Osteoblast (primary cell): ENCODE measurements around the gene DMD. TPM values are rescaled to one million over a fixed set of nuclear protein-coding genes. Genes with fewer than 3 reads are reported as not detected.

Experiments
- DNase-seq: peaks from one replicate; pipeline ENCODE4 v3.0.0; 2011; ENCODE audit warnings: low spot score, mixed read lengths; ENCODE audit not compliant: insufficient read length; ENCODE audit errors: missing footprints
- H2AFZ ChIP-seq: 2 replicates; pipeline ENCODE4 v1.6.0; 2011; ENCODE audit warnings: mild to moderate bottlenecking, low read length
- H3K27ac ChIP-seq: 2 replicates; pipeline ENCODE4 v1.5.1; 2011; ENCODE audit warnings: mild to moderate bottlenecking, low read depth, low read length, moderate library complexity
- H3K27me3 ChIP-seq: 2 replicates; pipeline ENCODE4 v1.6.0; 2012; ENCODE audit warnings: mild to moderate bottlenecking, control low read depth, inconsistent platforms, low read length, moderate library complexity; ENCODE audit not compliant: insufficient read depth
- H3K36me3 ChIP-seq: 2 replicates; pipeline ENCODE4 v1.5.1; 2011; ENCODE audit warnings: mild to moderate bottlenecking, low read length, control low read depth, moderate library complexity; ENCODE audit not compliant: insufficient read depth
- H3K4me1 ChIP-seq: 2 replicates; pipeline ENCODE4 v1.5.1; 2011; ENCODE audit warnings: mild to moderate bottlenecking, low read length, control low read depth, moderate library complexity; ENCODE audit not compliant: insufficient read depth
- H3K4me2 ChIP-seq: 2 replicates; pipeline ENCODE4 v1.6.0; 2011; ENCODE audit warnings: mild to moderate bottlenecking, low read length; ENCODE audit not compliant: insufficient read depth
- H3K4me3 ChIP-seq: fragments of 200-600 bp; sonication (generic); 3 replicates; pipeline ENCODE4 v1.5.1; 2012; ENCODE audit warnings: mild to moderate bottlenecking, low read length, inconsistent platforms; ENCODE audit not compliant: insufficient read depth
- H3K79me2 ChIP-seq: 2 replicates; pipeline ENCODE4 v1.6.0; 2012; ENCODE audit warnings: mild to moderate bottlenecking, low read length, control low read depth, inconsistent platforms; ENCODE audit not compliant: insufficient read depth
- H3K9me3 ChIP-seq: 2 replicates; pipeline ENCODE4 v1.5.1; 2011; ENCODE audit warnings: low read depth, low read length, control low read depth
- H4K20me1 ChIP-seq: 2 replicates; pipeline ENCODE4 v1.6.0; 2012; ENCODE audit warnings: mild to moderate bottlenecking, low read length, control low read depth; ENCODE audit not compliant: insufficient read depth
- CTCF ChIP-seq: IDR thresholded peaks from 2 replicates; pipeline ENCODE4 v1.5.1; 2011; ENCODE audit warnings: mild to moderate bottlenecking, low read depth, low read length, moderate library complexity; ENCODE audit errors: extremely low read depth
- total RNA-seq: library from RNA; depleted of rRNA; stranded (reverse); fragments of >200 nt; gene quantifications from 2 replicates; pipeline ENCODE4 v1.2.3, GENCODE V29; 2012

DMD gene
- total RNA-seq, 1 donor, result 12.7 TPM

- H3K27ac ChIP-seq, result no peak overlapping the region
- no peak overlapping the region for H2AFZ ChIP-seq
- DNase-seq, result no peak
- no peaks in the 10 kb centered on the region for H3K9me3 ChIP-seq
- no peak overlapping the region for H3K4me3 ChIP-seq
- no peaks in the 10 kb centered on the region for H3K27me3 ChIP-seq
- H3K36me3 ChIP-seq, result no peaks in the 10 kb centered on the region
- no peaks in the 10 kb centered on the region for H3K79me2 ChIP-seq
- no peaks in the 10 kb centered on the region for H3K4me1 ChIP-seq
- H3K4me2 ChIP-seq, result no peak overlapping the region
- no peaks in the 10 kb centered on the region for H4K20me1 ChIP-seq
- TF ChIP-seq CTCF, result no peak
These were observed 1975.1 kb downstream of the DMD start for GRCh38 chrX:31236231-31236630.

DNA sequence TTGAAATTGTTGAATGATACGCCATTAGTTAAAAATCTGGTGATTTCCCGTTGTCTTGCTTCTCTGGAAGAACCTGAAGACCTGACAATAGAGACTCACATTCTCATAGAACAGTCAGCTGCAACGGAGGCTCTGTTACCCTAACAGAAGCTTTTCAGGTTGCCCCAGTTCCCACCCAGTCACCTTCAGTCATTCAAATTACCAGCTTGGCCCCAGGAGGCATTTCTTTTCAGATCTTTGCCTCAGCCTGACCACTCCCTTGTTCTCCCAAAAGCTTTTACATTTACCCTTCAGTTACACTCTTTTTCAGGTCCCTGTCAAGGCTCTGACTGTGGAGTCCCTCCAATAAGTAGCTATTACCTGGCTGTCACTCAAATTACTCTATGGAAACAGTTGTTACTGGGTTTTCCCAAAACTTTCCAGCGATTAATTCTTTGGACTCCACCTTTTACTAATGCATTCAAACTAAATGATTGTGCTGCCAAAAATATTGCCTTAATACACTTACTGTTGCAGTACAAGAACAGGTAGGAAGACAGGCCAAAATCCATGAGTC, 1977.3 kb downstream of the DMD start:
- H3K27me3 ChIP-seq, result no peaks in the 10 kb centered on the region
- no peak overlapping the region for H2AFZ ChIP-seq
- no peaks in the 10 kb centered on the region for H4K20me1 ChIP-seq
- H3K79me2 ChIP-seq, result no peaks in the 10 kb centered on the region
- no peaks in the 10 kb centered on the region for H3K4me1 ChIP-seq
- H3K9me3 ChIP-seq, result no peaks in the 10 kb centered on the region
- no peak for DNase-seq
- no peak for TF ChIP-seq CTCF
- no peak overlapping the region for H3K27ac ChIP-seq
- no peak overlapping the region for H3K4me3 ChIP-seq
- H3K4me2 ChIP-seq, result no peak overlapping the region
- H3K36me3 ChIP-seq, result no peaks in the 10 kb centered on the region

GRCh38 chrX:31232506-31232905, 1978.8 kb downstream of the DMD start:
- H3K9me3 ChIP-seq, result no peaks in the 10 kb centered on the region
- no peak overlapping the region for H3K27ac ChIP-seq
- H2AFZ ChIP-seq, result no peak overlapping the region
- H3K36me3 ChIP-seq, result no peaks in the 10 kb centered on the region
- no peak for TF ChIP-seq CTCF
- H3K4me2 ChIP-seq, result no peak overlapping the region
- no peaks in the 10 kb centered on the region for H3K27me3 ChIP-seq
- no peaks in the 10 kb centered on the region for H3K4me1 ChIP-seq
- no peak overlapping the region for H3K4me3 ChIP-seq
- no peaks in the 10 kb centered on the region for H4K20me1 ChIP-seq
- H3K79me2 ChIP-seq, result no peaks in the 10 kb centered on the region
- DNase-seq, result no peak

- no peaks in the 10 kb centered on the region for H3K27me3 ChIP-seq
- no peak overlapping the region for H3K27ac ChIP-seq
- no peaks in the 10 kb centered on the region for H3K4me1 ChIP-seq
- TF ChIP-seq CTCF, result no peak
- H3K9me3 ChIP-seq, result no peaks in the 10 kb centered on the region
- H3K36me3 ChIP-seq, result no peaks in the 10 kb centered on the region
- no peaks in the 10 kb centered on the region for H4K20me1 ChIP-seq
- no peak overlapping the region for H2AFZ ChIP-seq
- DNase-seq, result no peak
- no peaks in the 10 kb centered on the region for H3K79me2 ChIP-seq
- H3K4me2 ChIP-seq, result no peak overlapping the region
- no peak overlapping the region for H3K4me3 ChIP-seq
These were observed 1982.4 kb downstream of the DMD start for GRCh38 chrX:31228909-31229308.
